Endothelial cell of umbilical vein (primary cell): Measurements from ENCODE around the gene KLHL25.

Experiments used
- CTCF ChIP-seq, 2 donors: IDR thresholded peaks; 1 replicate in 1 of 2; 2 replicates in 1 of 2; pipeline ENCODE4 v1.5.1; 2011; ENCODE audit warnings: low read length in 2 of 2, mild to moderate bottlenecking in 2 of 2, moderate library complexity in 2 of 2, control low read depth in 1 of 2, inconsistent platforms in 1 of 2, low read depth in 1 of 2; ENCODE audit not compliant: insufficient read depth in 1 of 2; ENCODE audit errors: extremely low read depth in 1 of 2
- EZH2 ChIP-seq: IDR thresholded peaks from 2 replicates; pipeline ENCODE4 v1.6.1; 2012; ENCODE audit warnings: borderline replicate concordance, low read depth, mild to moderate bottlenecking, moderate library complexity, low read length, inconsistent platforms; ENCODE audit not compliant: severe bottlenecking
- FOS ChIP-seq: IDR thresholded peaks from 2 replicates; pipeline ENCODE4 v1.6.1; 2011; ENCODE audit warnings: mild to moderate bottlenecking, low read length, moderate library complexity, borderline replicate concordance; ENCODE audit not compliant: insufficient read depth
- JUN ChIP-seq: IDR thresholded peaks from 2 replicates; pipeline ENCODE4 v1.6.1; 2011; ENCODE audit warnings: borderline replicate concordance, low read depth; ENCODE audit not compliant: insufficient read length, insufficient read depth
- MYC ChIP-seq: IDR thresholded peaks from one replicate; pipeline ENCODE4 v1.6.1; 2011; ENCODE audit warnings: mild to moderate bottlenecking, low read depth, low read length
- POLR2A ChIP-seq: IDR thresholded peaks from 2 replicates; pipeline ENCODE4 v1.6.1; 2012; ENCODE audit warnings: low read depth, mild to moderate bottlenecking, control low read depth, low read length
- POLR2AphosphoS5 ChIP-seq: IDR thresholded peaks from 2 replicates; pipeline ENCODE4 v1.6.1; 2012; ENCODE audit warnings: low read depth, mild to moderate bottlenecking, control low read depth, low read length, moderate library complexity; ENCODE audit not compliant: insufficient read depth

- TF ChIP-seq POLR2A, result no peak
- TF ChIP-seq POLR2AphosphoS5, result no peak
- no peak for TF ChIP-seq CTCF (IDR thresholded peaks at IDR 0.05; ENCODE audit: extremely low read depth in 1 of 2, insufficient read depth in 1 of 2, low read depth in 1 of 2, low read length in 2 of 2)
- TF ChIP-seq EZH2, result no peak
- TF ChIP-seq JUN, result no peak
- no peak for TF ChIP-seq MYC
- TF ChIP-seq FOS, result no peak
Measured at GRCh38 chr15:85780225-85780985, 14.3 kb downstream of the KLHL25 start.
